Measurements from ENCODE around the gene MRPS9.

DNA sequence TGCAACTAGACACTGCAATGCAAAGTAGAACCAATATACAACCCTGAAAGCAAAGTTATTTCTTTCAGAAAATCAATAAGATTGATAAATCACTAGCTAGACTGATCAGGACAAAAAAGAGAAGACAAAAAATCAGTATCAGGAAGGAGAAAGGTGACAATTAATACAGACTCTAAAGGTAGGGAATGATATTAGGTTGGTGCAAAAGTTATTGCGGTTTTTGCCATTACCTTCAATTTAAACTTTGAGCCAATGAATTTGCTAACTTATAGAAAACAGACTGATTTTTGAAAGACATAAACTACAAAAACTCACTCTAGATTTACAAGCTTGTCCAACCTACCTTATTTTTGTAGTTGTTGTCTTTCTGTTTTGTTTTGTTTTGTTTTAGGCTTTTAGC, 30.5 kb upstream of the MRPS9 start:
- TF ChIP-seq, protein P1, sequence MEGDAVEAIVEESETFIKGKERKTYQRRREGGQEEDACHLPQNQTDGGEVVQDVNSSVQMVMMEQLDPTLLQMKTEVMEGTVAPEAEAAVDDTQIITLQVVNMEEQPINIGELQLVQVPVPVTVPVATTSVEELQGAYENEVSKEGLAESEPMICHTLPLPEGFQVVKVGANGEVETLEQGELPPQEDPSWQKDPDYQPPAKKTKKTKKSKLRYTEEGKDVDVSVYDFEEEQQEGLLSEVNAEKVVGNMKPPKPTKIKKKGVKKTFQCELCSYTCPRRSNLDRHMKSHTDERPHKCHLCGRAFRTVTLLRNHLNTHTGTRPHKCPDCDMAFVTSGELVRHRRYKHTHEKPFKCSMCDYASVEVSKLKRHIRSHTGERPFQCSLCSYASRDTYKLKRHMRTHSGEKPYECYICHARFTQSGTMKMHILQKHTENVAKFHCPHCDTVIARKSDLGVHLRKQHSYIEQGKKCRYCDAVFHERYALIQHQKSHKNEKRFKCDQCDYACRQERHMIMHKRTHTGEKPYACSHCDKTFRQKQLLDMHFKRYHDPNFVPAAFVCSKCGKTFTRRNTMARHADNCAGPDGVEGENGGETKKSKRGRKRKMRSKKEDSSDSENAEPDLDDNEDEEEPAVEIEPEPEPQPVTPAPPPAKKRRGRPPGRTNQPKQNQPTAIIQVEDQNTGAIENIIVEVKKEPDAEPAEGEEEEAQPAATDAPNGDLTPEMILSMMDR (IDR thresholded peaks at IDR 0.05; ENCODE audit: insufficient read depth, low read length, poor library complexity, severe bottlenecking): no peak
- no peak for TF ChIP-seq EZH2phosphoT487 (conservative IDR thresholded peaks at IDR 0.05; ENCODE audit: low read length)
